SK-N-SH (cell line): ENCODE results near the gene GRB7.

ENCODE experiments used
- CTCF ChIP-seq: fragments of 200-600 bp; sonication (generic); IDR thresholded peaks from 2 replicates; pipeline ENCODE4 v1.6.1; 2017; ENCODE audit warnings: antibody characterized with exemption, mild to moderate bottlenecking, moderate library complexity
- GABPA ChIP-seq: IDR thresholded peaks from 2 replicates; pipeline ENCODE4 v1.4.0; 2012; ENCODE audit warnings: low read depth, mild to moderate bottlenecking
- JUND ChIP-seq: IDR thresholded peaks from 2 replicates; pipeline ENCODE4 v1.4.0; 2012
- MXI1 ChIP-seq: IDR thresholded peaks from 2 replicates; pipeline ENCODE4 v1.6.1; 2012; ENCODE audit warnings: mild to moderate bottlenecking, low read depth, low read length, improper control_type of control experiment
- SMC3 ChIP-seq: IDR thresholded peaks from 2 replicates; pipeline ENCODE4 v1.6.1; 2012; ENCODE audit warnings: low read depth, low read length, improper control_type of control experiment
- TCF12 ChIP-seq: IDR thresholded peaks from 2 replicates; pipeline ENCODE4 v1.4.0; 2012

DNA sequence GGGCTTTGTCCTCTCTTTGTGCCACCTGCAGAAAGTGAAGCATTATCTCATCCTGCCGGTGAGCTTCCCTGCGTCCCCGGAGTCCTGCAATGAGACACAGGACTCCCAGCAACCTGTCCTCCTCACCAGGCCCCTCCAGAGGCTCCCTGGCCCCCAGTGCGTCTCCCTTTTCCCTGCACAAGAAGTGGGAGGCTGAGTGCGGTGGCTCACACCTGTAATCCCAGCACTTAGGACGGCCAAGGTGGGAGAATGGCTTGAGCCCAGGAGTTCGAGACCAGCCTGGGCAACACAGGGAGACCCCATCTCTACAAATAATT, 8.4 kb downstream of the GRB7 start:
- TF ChIP-seq CTCF (no peak), JUND (no peak), GABPA (no peak), TCF12 (no peak), SMC3 (no peak), MXI1 (no peak)
